MCF 10A (cell line): ENCODE measurements around the gene KCTD2. TPM values are rescaled to one million over a fixed set of nuclear protein-coding genes. Genes with fewer than 3 reads are reported as not detected.

Source experiments
- BruUV-seq: library from RNA; stranded (reverse); fragments of 400-500 nt; replicated peaks from 2 replicates; lab custom pipeline; 2021; lab: Mats Ljungman, UMichigan
- CTCF ChIA-PET: fragments of 300-600 bp; sonication (Branson Sonifier 250); formaldehyde crosslinking; extraction: SDS; loops from one replicate; lab custom pipeline; 2021; ENCODE audit warnings: antibody characterized with exemption, inconsistent platforms; lab: Yijun Ruan, JAX
- POLR2A ChIA-PET: fragments of 300-600, 350-650 bp; sonication (Branson Sonifier 250); formaldehyde crosslinking; extraction: SDS; loops from one replicate; lab custom pipeline; 2020; ENCODE audit warnings: antibody characterized with exemption, inconsistent platforms; lab: Yijun Ruan, JAX
- DNase-seq: peaks from one replicate; pipeline ENCODE4 v3.0.0-alpha.2; 2018; ENCODE audit not compliant: unreplicated experiment
- H3K27ac Mint-ChIP-seq: one replicate; pipeline ENCODE4 v1.8.0; 2022; ENCODE audit warnings: mild to moderate bottlenecking, low read depth, mixed read lengths; ENCODE audit not compliant: unreplicated experiment
- H3K27me3 Mint-ChIP-seq: one replicate; pipeline ENCODE4 v1.8.0; 2022; ENCODE audit warnings: mixed read lengths; ENCODE audit not compliant: insufficient read depth, unreplicated experiment
- H3K36me3 Mint-ChIP-seq: one replicate; pipeline ENCODE4 v1.8.0; 2022; ENCODE audit warnings: mild to moderate bottlenecking, moderate library complexity, mixed read lengths; ENCODE audit not compliant: insufficient read depth, unreplicated experiment
- H3K4me1 Mint-ChIP-seq: one replicate; pipeline ENCODE4 v1.8.0; 2022; ENCODE audit warnings: mixed read lengths; ENCODE audit not compliant: insufficient read depth, unreplicated experiment
- H3K4me3 Mint-ChIP-seq: one replicate; pipeline ENCODE4 v1.8.0; 2022; ENCODE audit warnings: mild to moderate bottlenecking, moderate library complexity, mixed read lengths; ENCODE audit not compliant: unreplicated experiment
- H3K9me3 Mint-ChIP-seq: one replicate; pipeline ENCODE4 v1.8.0; 2022; ENCODE audit warnings: mixed read lengths; ENCODE audit not compliant: unreplicated experiment
- CTCF ChIP-seq: fragments of 200-600 bp; IDR thresholded peaks from one replicate; pipeline ENCODE4 v1.8.0; 2022; ENCODE audit warnings: antibody characterized with exemption, mild to moderate bottlenecking; ENCODE audit not compliant: unreplicated experiment
- intact Hi-C: fragments of 100-400 bp; cut with micrococcal nuclease; formaldehyde crosslinking; loops from 2 replicates; pipeline ENCODE4 v1.14.1; 2022
- total RNA-seq: library from RNA; stranded (reverse); gene quantifications from 2 replicates; pipeline ENCODE4 v1.2.3, GENCODE V29; 2022

Gene KCTD2
- total RNA-seq, 1 experiment from 2014 or later: 11.9 TPM

- ChIA-PET POLR2A (interaction anchor here (1.4 kb wide), 1 partner anchor 11 kb away, joined by 8 read pairs; the partner anchor contains the start of gene ARMC7), CTCF (interaction anchor here (0.8 to 3.6 kb wide), 4 partner anchors 15 to 39 kb away, joined by 3 to 14 read pairs (median 5); no protein-coding TSS in a partner anchor)
- Mint-ChIP-seq H3K36me3 (peaks cover 45% of the 10 kb centered on the region), H3K27ac (no peak overlapping the region), H3K9me3 (no peaks in the 10 kb centered on the region), H3K4me1 (peaks cover 10% of the 10 kb centered on the region), H3K27me3 (no peaks in the 10 kb centered on the region), H3K4me3 (no peak overlapping the region)
- intact Hi-C loops: no loop called here
- DNase-seq: no peak
- BruUV-seq: no TSS peak
- no peak for TF ChIP-seq CTCF
These were observed 51.8 kb downstream of the KCTD2 start for GRCh38 chr17:75098861-75099260.

- DNase-seq: no peak
- no peak for TF ChIP-seq CTCF
- H3K4me3 Mint-ChIP-seq: no peak overlapping the region
- CTCF ChIA-PET: interaction anchor here (0.6 to 3.6 kb wide), 2 partner anchors 12 to 14 kb away, joined by 6 to 14 read pairs; no protein-coding TSS in a partner anchor
- POLR2A ChIA-PET: interaction anchor here (1.4 kb wide), 1 partner anchor 10 kb away, joined by 8 read pairs; the partner anchor contains the start of gene ARMC7
- H3K9me3 Mint-ChIP-seq: no peaks in the 10 kb centered on the region
- no peaks in the 10 kb centered on the region for H3K27me3 Mint-ChIP-seq
- intact Hi-C loops: no loop called here
- no peak overlapping the region for H3K27ac Mint-ChIP-seq
- no TSS peak for BruUV-seq
- peaks cover 53% of the 10 kb centered on the region for H3K36me3 Mint-ChIP-seq
- H3K4me1 Mint-ChIP-seq: peaks cover 5% of the 10 kb centered on the region
These were observed 53.0 kb downstream of the KCTD2 start for GRCh38 chr17:75099881-75100595.

- H3K36me3 Mint-ChIP-seq: peaks cover 55% of the 10 kb centered on the region
- no peaks in the 10 kb centered on the region for H3K27me3 Mint-ChIP-seq
- ChIA-PET POLR2A (interaction anchor here (0.8 to 1.2 kb wide), 2 partner anchors 23 to 52 kb away, joined by 3 read pairs; partner anchors contain the start of gene JPT1), CTCF (interaction anchor here (0.6 to 6.0 kb wide), 2 partner anchors 32 to 107 kb away, joined by 4 to 48 read pairs; no protein-coding TSS in a partner anchor)
- H3K27ac Mint-ChIP-seq: no peak overlapping the region
- no peak overlapping the region for H3K4me3 Mint-ChIP-seq
- intact Hi-C loops: no loop called here
- H3K4me1 Mint-ChIP-seq: no peaks in the 10 kb centered on the region
- DNase-seq: no peak
- no TSS peak for BruUV-seq
- no peak for TF ChIP-seq CTCF
- H3K9me3 Mint-ChIP-seq: no peaks in the 10 kb centered on the region
These were observed 55.4 kb downstream of the KCTD2 start for GRCh38 chr17:75102385-75102821.
